Psoas muscle (tissue), 8 donors: ENCODE data around the gene TNFAIP8L2. TPM values are rescaled to one million over a fixed set of nuclear protein-coding genes. Genes with fewer than 3 reads are reported as not detected.
A peak's percentile ranks its signal among the peaks of the same experiment; 100 is the strongest.

Source experiments
- ATAC-seq, 4 donors: fragments of 200-7000 bp; cut with Tn5 transposase; one replicate each; pipeline ENCODE4 v1.9.1; 2020; ENCODE audit warnings: moderate library complexity in 3 of 4, mild to moderate bottlenecking in 2 of 4
- DNase-seq, 2 donors: peaks; one replicate each; pipeline ENCODE4 v3.0.0-alpha.2; 2020
- H3K27ac ChIP-seq: fragments of 200-600 bp; one replicate; pipeline ENCODE4 v1.8.0; 2022
- H3K27me3 ChIP-seq, 3 donors: fragments of 200-600 bp in 1 of 3; one replicate each; pipeline versions ENCODE4 v1.6.1 to v1.8.0; 2013 to 2022; ENCODE audit warnings: low read length in 2 of 3, mild to moderate bottlenecking in 2 of 3, moderate library complexity in 1 of 3; ENCODE audit not compliant: insufficient read depth in 3 of 3
- H3K36me3 ChIP-seq, 2 donors: fragments of 200-600 bp in 1 of 2; one replicate each; pipeline versions ENCODE4 v1.6.1 to v1.8.0; 2013 to 2022; ENCODE audit warnings: low read depth in 1 of 2, mild to moderate bottlenecking in 1 of 2, moderate library complexity in 1 of 2; ENCODE audit not compliant: insufficient read depth in 1 of 2
- H3K4me1 ChIP-seq: fragments of 200-600 bp; one replicate; pipeline ENCODE4 v1.8.0; 2022
- H3K4me3 ChIP-seq: fragments of 200-600 bp; one replicate; pipeline ENCODE4 v1.8.0; 2022; ENCODE audit warnings: mild to moderate bottlenecking
- H3K9me3 ChIP-seq: fragments of 200-600 bp; one replicate; pipeline ENCODE4 v1.8.0; 2022
- WGBS, 3 donors: extraction: QIAGEN DNeasy Blood & Tissue Kit; methylation state at CpG; one replicate each; pipeline versions ENCODE4 v1.1.6 to v1.1.7; 2013; 5-methylcytosine and 5-hydroxymethylcytosine counted together
- intact Hi-C, 2 donors: fragments of 100-400 bp; cut with DNase I; formaldehyde crosslinking; loops; one replicate each; pipeline versions ENCODE4 v1.11.0 to v1.14.2; 2022
- polyA plus RNA-seq, 3 donors: library from polyadenylated mRNA; stranded (reverse); fragments of 200-250 nt; gene quantifications; one replicate each; pipeline ENCODE4 v1.2.3, GENCODE V29; 2013
- total RNA-seq, 4 donors: library from RNA; stranded (reverse); fragmentation: NEBNext Ultra II Directional in 2 of 4; extraction: Animal tissue kit (Norgen Biotek cat#: 25700) in 2 of 4; gene quantifications; one replicate each; pipeline versions ENCODE4 v1.2.1 to v1.2.4, GENCODE V29; 2021 to 2023
- TF ChIP-seq, protein P1 (sequence below): fragments of 200-600 bp; IDR thresholded peaks from one replicate; pipeline ENCODE4 v1.8.0; 2022; ENCODE audit warnings: antibody characterized with exemption
- donor health status: healthy with polysubstance abuse.
- donor health status: DM: no; HTN: no; CAD: no; lungs with moderate emphysema.
- donor health status: Bipolar disorder and iron deficiency.
- donor health status: healthy.
- donor health status: DM: yes; HTN: yes; CAD: no.
- donor health status: DM: no; HTN: no; CAD: no.
- donor health status: DM: no; HTN: no; CAD: no.
- donor health status: DM: yes; HTN: yes; CAD: no.

The TNFAIP8L2 gene
- total and polyA plus RNA-seq, 7 donors, result 0.56 to 1.3 (median 0.90) TPM

DNA sequence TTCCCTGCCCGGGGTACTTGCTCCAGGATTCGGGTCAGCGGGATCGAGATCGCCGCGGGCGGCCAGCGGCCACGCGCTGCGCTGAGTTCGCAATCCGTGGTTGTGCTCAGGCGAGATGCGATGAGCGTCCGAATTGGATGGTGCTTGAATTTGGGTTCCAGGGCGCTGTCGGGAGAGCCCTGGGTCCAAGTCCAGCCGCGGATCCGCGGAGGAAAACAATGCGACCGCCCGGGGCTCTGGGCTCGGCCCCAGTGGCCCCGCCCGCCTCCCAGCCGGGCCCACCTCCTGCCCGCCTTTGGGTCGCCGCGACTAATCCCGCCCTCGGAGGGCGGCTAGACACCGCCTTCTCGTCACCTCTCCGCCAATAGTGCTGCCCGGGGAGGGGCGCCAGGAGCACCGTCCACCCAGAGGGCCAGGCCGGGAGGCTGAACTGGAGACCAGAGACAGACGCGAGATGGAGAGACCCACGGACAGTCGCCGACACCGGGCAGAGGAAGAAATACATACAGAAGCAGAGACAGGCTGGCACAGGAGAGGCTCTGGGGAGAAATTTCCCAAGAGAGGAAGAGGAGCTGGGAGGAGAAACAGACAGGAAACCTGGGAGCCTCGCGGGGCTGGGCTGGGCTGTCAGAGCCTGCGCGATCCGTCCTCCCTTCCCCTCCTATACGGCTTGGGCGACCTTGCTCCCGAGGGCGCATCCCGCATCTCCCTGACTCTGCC, 9.9 kb upstream of the TNFAIP8L2 start, which contains the start of gene SEMA6C:
SEMA6C (minus strand) TSS at position 220 of the 720 bp plus-strand sequence. CDS start 4,010 bp downstream, outside the sequence.
- H3K9me3 ChIP-seq, result no peaks in the 10 kb centered on the region
- intact Hi-C loops, result no loop called here
- H3K4me3 ChIP-seq, result peak within 1 kb of the TSS; percentile 76
- peak within 1 kb of the TSS; percentile 89 for H3K27ac ChIP-seq
- DNase-seq, result peak; percentile 96 to 98
- ATAC-seq, result peak; percentile 82 to 89 (median 84)
- peaks cover 48% of the 10 kb centered on the region for H3K4me1 ChIP-seq
- WGBS, 3 donors, result 0 to 1% (median 0%) methylated on average over 38 to 61 of the region's 61 CpGs
- TF ChIP-seq, protein P1, sequence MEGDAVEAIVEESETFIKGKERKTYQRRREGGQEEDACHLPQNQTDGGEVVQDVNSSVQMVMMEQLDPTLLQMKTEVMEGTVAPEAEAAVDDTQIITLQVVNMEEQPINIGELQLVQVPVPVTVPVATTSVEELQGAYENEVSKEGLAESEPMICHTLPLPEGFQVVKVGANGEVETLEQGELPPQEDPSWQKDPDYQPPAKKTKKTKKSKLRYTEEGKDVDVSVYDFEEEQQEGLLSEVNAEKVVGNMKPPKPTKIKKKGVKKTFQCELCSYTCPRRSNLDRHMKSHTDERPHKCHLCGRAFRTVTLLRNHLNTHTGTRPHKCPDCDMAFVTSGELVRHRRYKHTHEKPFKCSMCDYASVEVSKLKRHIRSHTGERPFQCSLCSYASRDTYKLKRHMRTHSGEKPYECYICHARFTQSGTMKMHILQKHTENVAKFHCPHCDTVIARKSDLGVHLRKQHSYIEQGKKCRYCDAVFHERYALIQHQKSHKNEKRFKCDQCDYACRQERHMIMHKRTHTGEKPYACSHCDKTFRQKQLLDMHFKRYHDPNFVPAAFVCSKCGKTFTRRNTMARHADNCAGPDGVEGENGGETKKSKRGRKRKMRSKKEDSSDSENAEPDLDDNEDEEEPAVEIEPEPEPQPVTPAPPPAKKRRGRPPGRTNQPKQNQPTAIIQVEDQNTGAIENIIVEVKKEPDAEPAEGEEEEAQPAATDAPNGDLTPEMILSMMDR, result no peak
- no peaks in the 10 kb centered on the region for H3K36me3 ChIP-seq
- no peaks in the 10 kb centered on the region for H3K27me3 ChIP-seq

GRCh38 chr1:151147132-151147503, 9.3 kb upstream of the TNFAIP8L2 start:
- ATAC-seq (peak; percentile 27 to 55 (median 48)), DNase-seq (no peak)
- TF ChIP-seq, protein P1, result no peak
- no peaks in the 10 kb centered on the region for H3K27me3 ChIP-seq
- H3K27ac ChIP-seq, result peak overlapping the region; percentile 89
- 1 to 3% (median 2%) methylated on average over 7 of the region's 7 CpGs for WGBS, 3 donors
- peak overlapping the region; percentile 76 for H3K4me3 ChIP-seq
- no peaks in the 10 kb centered on the region for H3K9me3 ChIP-seq
- intact Hi-C loops, result no loop called here
- H3K36me3 ChIP-seq, result no peaks in the 10 kb centered on the region
- H3K4me1 ChIP-seq, result peaks cover 44% of the 10 kb centered on the region

DNA sequence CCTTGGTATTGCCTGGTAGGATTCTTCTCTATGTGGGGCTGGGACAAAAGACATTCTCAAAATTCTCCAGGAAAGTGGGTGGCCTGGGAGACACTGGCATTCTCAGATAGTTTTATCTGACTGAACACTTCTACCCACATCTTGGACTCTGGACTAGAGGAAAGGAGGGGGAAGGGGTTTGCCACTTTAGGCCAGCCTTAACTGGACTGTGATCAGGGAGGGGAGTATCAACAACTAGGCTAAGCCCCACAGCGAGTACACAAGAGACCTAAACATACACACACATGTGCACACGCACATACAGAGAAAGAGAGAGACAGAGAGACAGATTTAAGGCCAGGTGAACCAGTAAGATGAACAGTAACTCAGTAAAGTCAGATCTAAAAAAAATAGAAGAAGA, 8.8 kb upstream of the TNFAIP8L2 start:
- peak overlapping the region; percentile 76 for H3K4me3 ChIP-seq
- no peaks in the 10 kb centered on the region for H3K27me3 ChIP-seq
- no peaks in the 10 kb centered on the region for H3K36me3 ChIP-seq
- H3K9me3 ChIP-seq, result no peaks in the 10 kb centered on the region
- TF ChIP-seq, protein P1, result no peak
- no peak for ATAC-seq
- H3K4me1 ChIP-seq, result peaks cover 38% of the 10 kb centered on the region
- peak overlapping the region; percentile 89 for H3K27ac ChIP-seq
- 61 to 80% (median 76%) methylated on average over 2 of the region's 2 CpGs for WGBS, 3 donors
- no peak for DNase-seq
- intact Hi-C loops, result no loop called here

GRCh38 chr1:151157067-151157531, 650 bp downstream of the TNFAIP8L2 start:
- no peaks in the 10 kb centered on the region for H3K9me3 ChIP-seq
- no peaks in the 10 kb centered on the region for H3K27me3 ChIP-seq
- TF ChIP-seq, protein P1, result no peak
- no peak overlapping the region for H3K27ac ChIP-seq
- 67 to 74% (median 74%) methylated on average over 6 of the region's 6 CpGs for WGBS, 3 donors
- ATAC-seq (no peak), DNase-seq (no peak)
- H3K4me3 ChIP-seq, result peak overlapping the region; percentile 37
- H3K4me1 ChIP-seq, result no peaks in the 10 kb centered on the region
- intact Hi-C loops, result loop anchor here (2.0 to 5.0 kb wide), 2 partner anchors 56 to 130 kb away; no protein-coding TSS in a partner anchor
- H3K36me3 ChIP-seq, result peaks cover 6 to 43% of the 10 kb centered on the region in 2 donors
